HepG2 (cell line): ENCODE measurements around the gene FAM193A. TPM values are rescaled to one million over a fixed set of nuclear protein-coding genes. Genes with fewer than 3 reads are reported as not detected.

Experiments
- AKAP8 ChIP-seq: sonication (generic); formaldehyde crosslinking; IDR thresholded peaks from 2 replicates; pipeline ENCODE4 v1.5.1; 2020; ENCODE audit warnings: mild to moderate bottlenecking, missing genetic modification reagents
- ARNT ChIP-seq: fragments of 450-650 bp; IDR thresholded peaks from 2 replicates; pipeline ENCODE4 v1.6.1; 2017
- HHEX ChIP-seq: IDR thresholded peaks from 2 replicates; pipeline ENCODE4 v1.6.1; 2016; ENCODE audit warnings: control low read depth
- KLF15 ChIP-seq: sonication (generic); formaldehyde crosslinking; IDR thresholded peaks from 2 replicates; pipeline ENCODE4 v1.8.1; 2023; ENCODE audit warnings: borderline replicate concordance, mild to moderate bottlenecking, inconsistent platforms, missing genetic modification reagents, mixed read lengths
- NFE2 ChIP-seq: sonication (generic); formaldehyde crosslinking; IDR thresholded peaks from 2 replicates; pipeline ENCODE4 v1.4.0; 2020; ENCODE audit warnings: missing genetic modification reagents
- PAX8 ChIP-seq: sonication (generic); formaldehyde crosslinking; IDR thresholded peaks from 2 replicates; pipeline ENCODE4 v1.8.0; 2022; ENCODE audit warnings: mild to moderate bottlenecking, missing genetic modification reagents, borderline replicate concordance
- POLR2AphosphoS2 ChIP-seq: IDR thresholded peaks from 2 replicates; pipeline ENCODE4 v1.6.1; 2011; ENCODE audit warnings: low read depth, low read length, improper control_type of control experiment
- RARA ChIP-seq: IDR thresholded peaks from 2 replicates; pipeline ENCODE4 v1.6.1; 2016; ENCODE audit warnings: missing genetic modification reagents, missing compliant biosample characterization
- SALL1 ChIP-seq: sonication (generic); formaldehyde crosslinking; IDR thresholded peaks from 2 replicates; pipeline ENCODE4 v1.8.0; 2022; ENCODE audit warnings: mild to moderate bottlenecking, missing genetic modification reagents
- STAG1 ChIP-seq: sonication (generic); formaldehyde crosslinking; IDR thresholded peaks from 2 replicates; pipeline ENCODE4 v1.4.0; 2020; ENCODE audit warnings: missing genetic modification reagents
- XBP1 ChIP-seq: sonication (generic); formaldehyde crosslinking; IDR thresholded peaks from 2 replicates; pipeline ENCODE4 v1.5.0; 2020; ENCODE audit warnings: missing genetic modification reagents
- ZNF124 ChIP-seq: sonication (generic); formaldehyde crosslinking; IDR thresholded peaks from 2 replicates; pipeline ENCODE4 v1.4.0; 2020; ENCODE audit warnings: missing genetic modification reagents
- ZNF17 ChIP-seq: sonication (generic); formaldehyde crosslinking; IDR thresholded peaks from 2 replicates; pipeline ENCODE4 v1.5.0; 2020; ENCODE audit warnings: mild to moderate bottlenecking, missing genetic modification reagents
- ZNF224 ChIP-seq: sonication (generic); formaldehyde crosslinking; IDR thresholded peaks from 2 replicates; pipeline ENCODE4 v1.5.0; 2020; ENCODE audit warnings: mild to moderate bottlenecking, missing genetic modification reagents
- ZNF251 ChIP-seq: sonication (generic); formaldehyde crosslinking; IDR thresholded peaks from 2 replicates; pipeline ENCODE4 v1.9.0; 2021; ENCODE audit warnings: mild to moderate bottlenecking, missing genetic modification reagents
- ZNF3 ChIP-seq: IDR thresholded peaks from 2 replicates; pipeline ENCODE4 v1.7.0; 2017; ENCODE audit warnings: inconsistent platforms
- ZNF337 ChIP-seq: sonication (generic); formaldehyde crosslinking; IDR thresholded peaks from 2 replicates; pipeline ENCODE4 v1.5.1; 2020; ENCODE audit warnings: missing genetic modification reagents, low read depth, mild to moderate bottlenecking, borderline replicate concordance
- ZNF558 ChIP-seq: sonication (generic); formaldehyde crosslinking; IDR thresholded peaks from 2 replicates; pipeline ENCODE4 v1.9.0; 2022; ENCODE audit warnings: mild to moderate bottlenecking, missing genetic modification reagents, borderline replicate concordance
- ZNF792 ChIP-seq: IDR thresholded peaks from 2 replicates; pipeline ENCODE4 v1.6.1; 2016
- ZSCAN12 ChIP-seq: sonication (generic); formaldehyde crosslinking; IDR thresholded peaks from 2 replicates; pipeline ENCODE4 v1.9.0; 2021; ENCODE audit warnings: mild to moderate bottlenecking, missing genetic modification reagents
- polyA plus RNA-seq, 8 experiments: library from polyadenylated mRNA; depleted of rRNA in 3 of 8; stranded (reverse) in 7 of 8; unstranded in 1 of 8; fragments of >200 nt; fragmentation: Illumina TruSeq in 4 of 8; extraction: Trizol in 4 of 8; gene quantifications; 2 replicates each; pipeline versions ENCODE4 v1.2.1 to v1.2.3, GENCODE V29; 2011 to 2016; ENCODE audit warnings: low read depth in 4 of 8, missing spikeins in 1 of 8, mixed read lengths in 1 of 8; ENCODE audit not compliant: insufficient read depth in 1 of 8
- total RNA-seq, 5 experiments: library from RNA; depleted of rRNA; stranded (reverse); fragments of >200 nt; fragmentation: Illumina TruSeq; extraction: Trizol; gene quantifications; 2 replicates each; pipeline ENCODE4 v1.2.3, GENCODE V29; 2016; ENCODE audit warnings: low read depth in 1 of 5
- TF ChIP-seq, protein P1 (sequence below): sonication (generic); formaldehyde crosslinking; IDR thresholded peaks from 2 replicates; pipeline ENCODE4 v1.8.1; 2023; ENCODE audit warnings: mild to moderate bottlenecking, moderate library complexity, missing genetic modification reagents
- TF ChIP-seq, protein P2 (sequence below): sonication (generic); formaldehyde crosslinking; IDR thresholded peaks from 2 replicates; pipeline ENCODE4 v1.8.0; 2022; ENCODE audit warnings: missing genetic modification reagents, mild to moderate bottlenecking, inconsistent platforms, borderline replicate concordance
- TF ChIP-seq, protein P3 (sequence below): sonication (generic); formaldehyde crosslinking; IDR thresholded peaks from 2 replicates; pipeline ENCODE4 v1.8.1; 2022; ENCODE audit warnings: mild to moderate bottlenecking, missing genetic modification reagents
- TF ChIP-seq, protein P4 (sequence below): sonication (generic); formaldehyde crosslinking; IDR thresholded peaks from 2 replicates; pipeline ENCODE4 v1.4.0; 2020; ENCODE audit warnings: missing genetic modification reagents; ENCODE audit errors: not compliant biosample characterization
- TF ChIP-seq, protein P5 (sequence below): sonication (generic); formaldehyde crosslinking; IDR thresholded peaks from 2 replicates; pipeline ENCODE4 v1.4.0; 2020; ENCODE audit warnings: mild to moderate bottlenecking, low read depth, missing genetic modification reagents

FAM193A gene
- total and polyA plus RNA-seq, 2 of the 13 experiments (the other 11 are each of a cell fraction or from before 2014, with no cell fraction given) = 5.7 to 8.7 TPM

DNA sequence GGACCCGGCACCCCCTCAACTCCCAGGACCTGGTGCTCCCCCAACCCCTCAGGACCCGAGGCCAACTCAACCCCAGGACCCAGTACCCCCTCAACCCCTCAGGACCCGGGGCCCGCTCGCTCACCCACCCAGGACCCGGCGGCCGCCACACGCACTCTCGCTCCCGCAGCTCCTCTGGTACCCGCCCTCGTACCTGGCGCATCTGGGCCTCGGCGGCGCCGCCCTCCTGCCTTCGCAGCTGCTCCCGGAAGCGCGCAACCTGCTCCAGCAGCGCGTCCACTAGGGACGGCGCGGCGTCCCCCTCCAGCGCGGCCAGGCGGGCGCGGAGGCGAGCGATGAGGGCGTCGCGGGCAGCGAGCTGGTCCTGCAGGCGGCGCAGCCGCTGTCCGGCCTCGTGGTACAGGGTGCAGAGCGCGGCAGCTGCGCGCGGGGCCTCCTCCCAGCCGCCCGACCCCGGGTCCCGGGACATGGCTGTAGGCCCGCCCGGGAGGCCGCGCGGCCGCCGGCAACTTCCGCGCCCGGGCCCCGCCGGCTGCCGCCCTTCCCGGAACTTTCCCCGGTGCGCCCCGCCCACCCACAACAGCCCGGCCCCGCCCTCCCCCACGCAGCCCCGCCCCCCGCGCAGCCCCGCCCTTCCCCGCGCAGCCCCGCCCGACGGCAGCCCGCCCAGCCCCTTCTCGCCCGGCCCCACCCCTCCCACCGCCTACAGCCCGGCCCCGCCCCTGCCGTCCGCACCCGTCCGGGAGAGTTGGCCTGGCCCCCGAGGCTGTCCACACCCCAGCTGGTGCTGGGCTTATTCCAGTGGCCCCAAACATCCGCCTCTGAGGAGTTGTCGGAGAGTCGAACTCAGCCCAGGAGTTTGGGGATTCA lies 219.6 kb downstream of the FAM193A start, which contains the start of gene TNIP2 (continued):
- TF ChIP-seq ZNF124 (CRISPR knock-in tag) = no peak
- TF ChIP-seq HHEX (CRISPR knock-in tag) = no peak
- peak; percentile 17; the same call in 1 of the 2 replicates for TF ChIP-seq ZNF792
- TF ChIP-seq ZNF224 = no peak
- no peak for TF ChIP-seq ZNF251 (CRISPR knock-in tag)
- TF ChIP-seq SALL1 (CRISPR knock-in tag) = peak; percentile 68
- no peak for TF ChIP-seq AKAP8 (CRISPR knock-in tag)
- no peak for TF ChIP-seq NFE2
- peak; percentile 45 for TF ChIP-seq STAG1 (CRISPR knock-in tag)
- TF ChIP-seq KLF15 (CRISPR knock-in tag) = no peak; the same call in 1 of the 2 replicates
- TF ChIP-seq, protein P1, sequence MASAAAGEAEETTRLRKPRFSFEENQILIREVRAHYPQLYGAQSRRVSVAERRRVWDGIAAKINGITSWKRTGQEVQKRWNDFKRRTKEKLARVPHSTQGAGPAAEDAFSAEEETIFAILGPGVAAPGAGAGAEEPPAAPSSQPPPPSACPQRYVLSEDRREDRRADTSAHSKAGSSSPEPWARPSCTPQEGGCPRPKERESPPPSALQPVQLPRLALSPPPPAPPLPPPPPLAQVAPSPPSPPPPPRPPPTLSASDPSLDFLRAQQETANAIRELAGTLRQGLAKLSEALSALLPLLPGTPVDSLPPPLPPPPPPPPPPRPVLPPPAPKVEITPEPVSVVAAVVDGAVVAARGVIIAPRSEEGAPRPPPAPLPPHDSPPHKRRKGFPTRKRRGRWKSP (CRISPR knock-in tag) = no peak; the same call in 1 of the 2 replicates
- TF ChIP-seq, protein P2, sequence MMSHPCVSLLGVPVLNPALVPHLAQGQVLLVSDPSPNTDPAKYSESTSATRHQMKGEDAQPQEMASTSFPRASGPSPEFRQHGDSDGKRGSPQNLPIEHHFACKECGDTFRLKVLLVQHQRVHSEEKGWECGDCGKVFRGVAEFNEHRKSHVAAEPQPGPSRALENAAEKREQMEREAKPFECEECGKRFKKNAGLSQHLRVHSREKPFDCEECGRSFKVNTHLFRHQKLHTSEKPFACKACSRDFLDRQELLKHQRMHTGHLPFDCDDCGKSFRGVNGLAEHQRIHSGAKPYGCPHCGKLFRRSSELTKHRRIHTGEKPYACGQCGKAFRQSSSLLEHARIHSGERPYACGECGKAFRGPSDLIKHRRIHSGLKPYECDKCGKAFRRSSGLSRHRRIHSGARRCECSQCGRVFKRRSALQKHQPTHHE (CRISPR knock-in tag) = no peak; the same call in 1 of the 2 replicates
- no peak for TF ChIP-seq ZNF337
- TF ChIP-seq POLR2AphosphoS2 = no peak
- no peak for TF ChIP-seq ZSCAN12 (CRISPR knock-in tag)
- TF ChIP-seq ARNT = no peak
- no peak; the same call in 1 of the 2 replicates for TF ChIP-seq PAX8 (CRISPR knock-in tag)
- TF ChIP-seq, protein P3, sequence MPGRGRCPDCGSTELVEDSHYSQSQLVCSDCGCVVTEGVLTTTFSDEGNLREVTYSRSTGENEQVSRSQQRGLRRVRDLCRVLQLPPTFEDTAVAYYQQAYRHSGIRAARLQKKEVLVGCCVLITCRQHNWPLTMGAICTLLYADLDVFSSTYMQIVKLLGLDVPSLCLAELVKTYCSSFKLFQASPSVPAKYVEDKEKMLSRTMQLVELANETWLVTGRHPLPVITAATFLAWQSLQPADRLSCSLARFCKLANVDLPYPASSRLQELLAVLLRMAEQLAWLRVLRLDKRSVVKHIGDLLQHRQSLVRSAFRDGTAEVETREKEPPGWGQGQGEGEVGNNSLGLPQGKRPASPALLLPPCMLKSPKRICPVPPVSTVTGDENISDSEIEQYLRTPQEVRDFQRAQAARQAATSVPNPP = 0 out of 2 replicates have a peak, but pooled peaks have one; percentile 76
- TF ChIP-seq, protein P4, sequence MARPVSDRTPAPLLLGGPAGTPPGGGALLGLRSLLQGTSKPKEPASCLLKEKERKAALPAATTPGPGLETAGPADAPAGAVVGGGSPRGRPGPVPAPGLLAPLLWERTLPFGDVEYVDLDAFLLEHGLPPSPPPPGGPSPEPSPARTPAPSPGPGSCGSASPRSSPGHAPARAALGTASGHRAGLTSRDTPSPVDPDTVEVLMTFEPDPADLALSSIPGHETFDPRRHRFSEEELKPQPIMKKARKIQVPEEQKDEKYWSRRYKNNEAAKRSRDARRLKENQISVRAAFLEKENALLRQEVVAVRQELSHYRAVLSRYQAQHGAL (CRISPR knock-in tag) = no peak
- no peak for TF ChIP-seq ZNF17 (CRISPR knock-in tag)
- TF ChIP-seq RARA (CRISPR knock-in tag) = 0 out of 2 replicates have a peak, but pooled peaks have one; percentile 18
- TF ChIP-seq ZNF3 (CRISPR knock-in tag) = no peak
- no peak for TF ChIP-seq XBP1 (CRISPR knock-in tag)
- TF ChIP-seq, protein P5, sequence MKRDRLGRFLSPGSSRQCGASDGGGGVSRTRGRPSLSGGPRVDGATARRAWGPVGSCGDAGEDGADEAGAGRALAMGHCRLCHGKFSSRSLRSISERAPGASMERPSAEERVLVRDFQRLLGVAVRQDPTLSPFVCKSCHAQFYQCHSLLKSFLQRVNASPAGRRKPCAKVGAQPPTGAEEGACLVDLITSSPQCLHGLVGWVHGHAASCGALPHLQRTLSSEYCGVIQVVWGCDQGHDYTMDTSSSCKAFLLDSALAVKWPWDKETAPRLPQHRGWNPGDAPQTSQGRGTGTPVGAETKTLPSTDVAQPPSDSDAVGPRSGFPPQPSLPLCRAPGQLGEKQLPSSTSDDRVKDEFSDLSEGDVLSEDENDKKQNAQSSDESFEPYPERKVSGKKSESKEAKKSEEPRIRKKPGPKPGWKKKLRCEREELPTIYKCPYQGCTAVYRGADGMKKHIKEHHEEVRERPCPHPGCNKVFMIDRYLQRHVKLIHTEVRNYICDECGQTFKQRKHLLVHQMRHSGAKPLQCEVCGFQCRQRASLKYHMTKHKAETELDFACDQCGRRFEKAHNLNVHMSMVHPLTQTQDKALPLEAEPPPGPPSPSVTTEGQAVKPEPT (CRISPR knock-in tag) = peak; percentile 75
- TF ChIP-seq ZNF558 (CRISPR knock-in tag) = peak; percentile 65; the same call in 1 of the 2 replicates
